GM18867 (cell line): ENCODE results near the gene NKX2-2.

ENCODE experiments used
- ATAC-seq: cut with Tn5 transposase; IDR thresholded peaks from one replicate; pipeline ENCODE4 v1.9.1; 2021; ENCODE audit warnings: mild to moderate bottlenecking, moderate library complexity; ENCODE audit not compliant: unreplicated experiment

NKX2-2 gene

DNA sequence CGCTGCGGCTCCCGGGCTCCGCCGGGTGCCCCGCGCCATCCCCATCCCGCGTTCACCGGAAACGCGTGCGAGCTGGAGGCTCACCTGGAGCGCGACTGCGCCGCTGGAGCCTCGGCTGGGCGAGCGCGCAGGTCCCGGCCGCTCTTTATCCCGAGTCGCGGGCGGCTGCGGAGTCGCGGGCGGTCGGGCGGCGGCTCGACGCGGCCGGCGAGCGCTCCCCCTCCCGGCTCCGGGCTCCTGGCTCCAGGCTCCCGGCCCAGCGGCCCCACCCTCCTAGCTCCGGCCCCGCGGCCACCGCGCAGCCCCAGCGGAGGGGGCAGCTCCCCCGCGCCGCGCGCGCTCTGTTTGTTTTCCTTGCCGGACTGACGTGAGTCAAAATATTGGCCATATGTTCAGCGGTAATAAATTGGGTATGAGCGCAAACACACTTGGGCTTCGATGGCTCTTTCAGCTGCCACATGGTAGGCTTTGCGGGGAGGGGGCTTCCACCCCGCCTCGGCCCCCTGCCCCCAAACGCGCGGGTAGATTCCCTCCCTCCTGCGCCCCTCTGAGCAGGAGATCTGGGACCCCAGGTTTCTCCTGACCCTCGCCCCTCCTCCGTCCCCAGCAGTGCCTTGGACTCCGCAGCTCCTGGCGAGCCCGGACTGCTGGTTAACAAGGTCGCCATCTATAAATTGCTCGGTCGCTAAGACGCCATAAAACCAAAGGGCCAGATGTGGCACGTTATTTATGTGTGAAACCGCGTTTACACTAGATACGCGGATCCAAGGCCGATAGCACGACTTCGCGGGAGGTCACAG is 8.8 kb upstream of the NKX2-2 start:
- ATAC-seq, result no peak

DNA sequence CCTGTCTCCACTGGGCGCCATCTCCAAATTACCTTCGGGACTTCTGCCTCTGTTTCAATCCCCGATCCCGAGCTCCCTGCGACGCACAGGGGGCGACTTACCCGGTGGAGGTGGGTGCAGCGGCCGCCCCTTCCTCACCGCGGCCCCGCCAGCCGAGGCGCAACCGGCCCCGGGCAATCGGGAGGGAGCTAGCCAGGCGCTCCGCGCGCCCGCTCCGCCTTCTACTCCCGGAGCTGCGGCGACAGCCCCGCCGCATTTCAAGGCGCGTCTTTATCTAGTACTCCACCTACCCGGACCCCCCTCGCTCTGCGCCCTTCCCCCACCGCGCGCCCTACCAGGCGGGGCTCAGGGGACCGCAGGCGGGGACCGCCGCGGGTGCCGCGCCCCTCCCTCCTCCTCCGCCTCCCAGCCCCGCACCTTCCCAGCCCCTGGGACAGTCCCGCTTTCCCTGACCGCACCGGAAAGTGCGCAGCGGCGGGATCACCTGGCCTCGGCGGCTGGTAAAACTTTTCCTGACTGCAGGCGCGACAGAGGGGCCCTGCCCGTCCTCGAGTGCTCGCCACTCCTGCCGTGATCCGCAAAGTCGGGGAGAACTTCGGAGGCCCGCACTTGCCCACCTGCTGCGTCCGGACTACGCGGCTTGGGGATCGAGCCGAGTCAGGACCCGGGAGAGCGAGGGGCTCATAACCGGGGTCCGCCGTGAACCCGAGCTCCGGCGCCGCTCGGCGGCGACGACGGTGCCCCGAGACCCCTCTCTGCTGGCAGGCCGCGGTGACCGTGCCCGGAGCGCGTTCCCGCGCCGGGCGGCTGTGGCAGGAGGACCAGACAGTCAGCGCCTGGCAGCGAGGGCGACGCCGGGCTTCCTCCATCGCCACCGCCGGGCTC is 8.0 kb upstream of the NKX2-2 start:
- no peak for ATAC-seq

DNA sequence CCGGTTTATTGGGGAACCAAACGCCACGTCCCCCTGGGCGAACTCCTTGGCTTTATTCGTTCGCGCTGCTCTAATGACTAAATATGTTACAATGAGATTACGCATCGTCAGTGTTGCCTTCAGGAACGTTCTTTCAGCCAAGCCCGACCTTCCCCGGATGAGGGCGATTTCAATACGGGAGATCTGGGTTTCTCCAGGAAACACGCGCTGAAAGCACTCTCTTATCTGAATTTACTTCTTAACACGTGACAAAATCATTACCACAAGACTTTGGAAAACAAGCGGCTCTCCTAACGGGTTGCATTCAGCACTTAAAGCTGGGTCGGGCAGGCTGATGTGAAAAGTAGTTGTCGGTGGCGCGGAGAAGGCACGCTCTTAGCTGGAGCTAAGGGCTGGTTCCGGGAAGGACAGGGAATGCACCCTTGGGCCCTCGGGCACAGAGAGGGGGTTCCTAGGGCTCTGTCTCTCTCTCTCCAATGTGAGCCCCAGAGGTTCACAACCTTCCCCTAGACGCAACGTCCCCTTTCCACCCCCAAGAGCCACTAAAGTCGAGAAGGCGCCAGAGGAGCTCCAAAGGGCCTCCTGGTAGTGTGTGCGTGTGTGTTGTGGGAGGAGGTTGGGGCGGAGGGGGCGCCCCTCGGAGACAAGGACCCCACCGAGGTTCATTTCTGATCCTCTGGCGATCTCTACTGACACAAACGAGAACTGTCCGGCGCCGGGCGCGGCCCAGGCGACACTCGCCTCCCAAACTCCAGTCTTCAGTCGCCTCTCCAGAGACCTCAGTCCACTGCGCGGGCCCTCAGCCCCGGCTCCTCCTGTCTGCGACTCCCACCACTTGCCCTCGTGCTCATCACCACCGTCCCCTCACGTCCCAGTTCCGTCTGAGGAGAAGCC is 7.1 kb upstream of the NKX2-2 start:
- no peak for ATAC-seq

DNA sequence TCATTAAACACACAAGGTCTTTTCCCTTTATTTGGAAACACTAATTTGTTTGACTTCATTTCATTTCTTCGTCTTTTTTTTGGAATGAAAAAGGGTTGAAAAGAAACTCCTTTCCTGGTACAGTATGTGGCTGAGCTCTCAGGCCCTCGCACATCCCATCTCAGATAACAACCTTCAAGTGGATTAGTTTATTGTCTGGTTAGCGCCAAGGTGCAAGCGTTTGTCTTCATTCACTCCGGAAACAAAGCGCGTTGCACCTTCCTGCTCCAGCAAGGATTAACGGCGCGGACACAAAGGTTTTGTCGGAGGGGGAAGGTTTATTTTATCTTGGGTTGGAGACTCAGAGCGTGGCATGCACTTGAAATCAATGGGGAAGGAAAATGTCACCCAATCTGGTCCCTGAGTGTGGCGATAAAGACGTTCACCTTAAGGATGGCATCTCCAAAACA is 5.3 kb upstream of the NKX2-2 start:
- no peak for ATAC-seq

DNA sequence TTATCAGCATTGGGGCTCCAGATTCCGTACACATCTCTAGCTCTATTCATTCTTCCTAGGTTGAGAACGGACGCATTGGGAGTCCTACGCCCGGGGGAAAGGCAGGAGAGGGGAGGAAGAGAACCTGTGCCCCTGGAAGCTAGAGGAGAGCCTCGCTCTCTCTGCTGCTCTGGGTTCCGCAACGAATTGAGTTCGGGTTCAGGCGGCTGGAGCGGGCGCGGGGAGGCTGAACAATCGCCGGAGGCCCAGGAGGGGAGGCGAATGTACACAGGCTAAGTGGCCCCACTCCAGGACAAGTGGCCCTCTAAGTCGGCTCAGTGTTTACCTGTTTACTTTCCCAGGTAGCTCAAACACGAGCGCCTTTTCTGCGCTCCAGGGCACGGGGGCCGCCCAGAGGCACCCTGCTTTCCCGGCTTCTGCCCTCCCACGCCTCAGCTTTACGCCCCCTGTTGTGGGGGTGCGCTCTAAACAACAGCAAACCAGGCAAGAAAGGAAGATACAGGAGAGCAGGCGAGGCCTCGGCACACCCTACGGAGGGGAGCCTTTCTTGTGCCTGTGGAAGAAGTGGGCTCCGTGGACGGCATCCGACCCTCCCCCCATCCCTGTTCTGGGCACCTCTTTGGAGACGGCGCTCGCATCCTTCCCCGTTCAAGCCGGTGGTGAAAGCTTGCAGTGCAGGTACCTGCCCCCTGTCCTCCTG is 4.6 kb upstream of the NKX2-2 start:
- no peak for ATAC-seq

DNA sequence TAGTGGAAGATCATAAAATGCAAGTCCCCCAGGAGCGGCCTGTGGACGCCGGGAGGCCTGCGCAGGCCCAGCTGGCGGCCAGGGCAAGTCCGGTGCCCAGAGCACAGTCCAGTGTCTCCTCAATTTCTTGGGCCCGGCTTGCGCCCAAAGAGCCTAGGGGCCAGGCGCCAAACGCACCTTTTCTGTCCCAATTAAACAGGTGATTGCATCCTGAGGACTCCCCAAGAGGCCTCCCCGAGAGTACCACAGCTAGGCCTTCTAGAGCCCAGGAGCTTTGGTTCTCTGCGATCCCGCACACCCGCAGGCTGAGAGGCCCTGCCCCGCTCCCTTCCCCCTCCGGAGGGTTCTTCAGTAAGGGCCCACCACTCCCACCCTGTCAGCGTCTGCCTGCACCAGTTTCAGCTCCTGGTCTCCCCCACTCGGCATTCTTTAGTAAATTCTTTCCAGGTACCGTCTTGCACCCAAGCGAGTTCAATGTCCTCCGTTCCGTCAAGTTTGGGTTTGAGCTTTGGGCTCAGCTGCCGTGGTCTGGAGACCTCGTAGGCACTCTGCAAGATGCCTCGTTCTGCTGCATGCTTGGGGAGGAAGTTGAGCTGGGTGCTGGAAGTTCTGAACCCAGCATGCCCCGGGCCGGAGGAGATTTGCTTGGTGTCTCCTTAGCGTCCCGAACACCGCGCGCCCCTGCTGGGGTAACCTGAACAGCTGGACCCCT is 3.9 kb upstream of the NKX2-2 start:
- ATAC-seq, result no peak

DNA sequence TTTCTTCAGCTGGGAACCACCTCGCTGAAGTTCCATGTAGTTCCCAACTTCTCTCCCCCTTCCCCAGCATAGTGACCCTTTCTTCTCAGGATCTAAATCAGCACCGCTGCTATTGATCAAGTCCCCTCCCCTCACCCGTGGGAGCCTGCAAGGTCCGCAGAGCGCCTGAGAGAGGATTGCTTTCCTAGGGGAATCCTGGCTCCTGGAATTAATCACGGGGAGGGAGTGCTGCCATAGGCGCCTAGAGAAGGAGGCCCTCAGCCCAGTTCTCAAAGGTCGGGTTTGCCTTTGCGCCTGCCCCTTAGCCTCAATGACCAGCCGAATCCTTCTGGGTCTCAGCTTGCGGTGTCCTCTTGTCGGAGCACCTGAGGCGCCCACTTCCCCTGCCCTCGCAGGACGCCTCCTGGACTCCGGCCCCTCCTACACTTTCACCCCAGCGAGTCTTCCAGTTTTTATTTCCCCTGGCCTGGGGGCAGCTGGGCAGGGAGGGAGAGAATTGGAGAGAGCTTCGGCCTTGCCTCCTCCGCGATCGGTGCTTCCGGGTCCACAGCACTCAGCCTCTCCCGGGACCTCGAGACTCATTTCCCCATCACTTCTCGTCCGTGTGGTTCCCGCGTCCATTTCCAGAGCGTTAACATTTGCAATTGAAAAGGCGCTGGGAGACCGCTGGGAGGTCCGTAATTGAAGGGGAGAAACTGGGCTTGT is 3.1 kb upstream of the NKX2-2 start:
- no peak for ATAC-seq

DNA sequence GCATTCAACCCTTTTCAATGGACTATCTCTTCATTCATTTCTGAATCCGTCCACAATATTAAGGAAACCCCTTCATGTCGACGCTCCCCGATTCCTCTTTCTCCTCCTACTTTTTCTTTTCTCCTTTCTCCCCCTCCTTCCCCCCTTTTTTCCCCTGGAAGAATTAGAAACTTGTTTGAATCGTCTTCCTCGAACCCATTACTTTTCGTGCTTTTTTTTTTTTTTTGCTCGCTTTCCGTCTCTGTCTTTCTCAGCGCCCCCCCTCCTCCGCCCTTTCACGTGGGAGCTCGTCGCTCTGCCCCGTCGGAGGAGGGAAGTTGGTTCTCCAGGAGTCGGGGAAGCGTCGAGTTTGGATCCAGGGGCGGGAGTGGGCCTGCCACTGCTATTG is 2.3 kb upstream of the NKX2-2 start:
- ATAC-seq, result no peak

DNA sequence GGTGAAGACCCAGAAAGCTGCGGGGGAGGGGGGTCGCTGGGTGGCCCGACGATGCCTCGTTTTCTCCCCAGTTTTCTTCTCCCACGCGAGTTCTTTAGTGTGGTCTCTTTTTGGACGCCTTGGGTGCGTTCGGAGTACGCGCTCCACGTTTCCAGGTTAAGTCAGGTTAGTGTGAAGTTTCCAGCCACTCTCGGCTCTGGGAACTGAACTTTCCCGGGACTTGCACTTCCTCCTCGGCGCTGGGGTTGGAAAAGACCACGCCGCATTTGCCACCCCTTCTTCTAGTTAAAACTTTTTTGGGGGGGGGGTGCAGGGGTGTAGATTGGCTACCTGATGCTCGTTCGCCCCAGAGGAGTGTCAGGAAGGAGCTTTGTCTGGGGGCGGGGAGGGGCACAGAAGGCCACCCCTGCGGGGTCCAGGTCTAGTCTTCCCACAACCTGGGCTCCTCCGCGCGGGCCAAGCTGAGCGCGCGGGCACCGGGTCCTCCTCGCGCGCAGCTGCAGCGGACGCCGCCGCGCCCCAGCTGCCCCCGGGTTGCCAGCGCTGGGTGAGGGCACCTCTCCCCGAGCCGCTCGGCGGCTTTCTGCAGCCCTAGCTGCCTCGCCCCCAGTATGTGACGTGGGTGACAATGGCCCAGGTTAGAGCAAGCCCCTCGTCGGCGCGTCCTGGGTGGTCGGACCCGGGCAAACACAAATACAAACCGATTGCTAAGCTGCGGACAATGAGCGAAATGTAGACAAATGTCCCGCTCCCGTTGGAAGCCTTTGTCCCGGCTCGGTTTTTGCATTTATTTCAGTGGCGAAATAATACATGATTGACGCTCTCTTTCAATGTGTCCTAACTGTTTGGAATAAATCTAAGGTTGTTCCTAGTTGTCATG is 1.7 kb upstream of the NKX2-2 start:
- no peak for ATAC-seq

DNA sequence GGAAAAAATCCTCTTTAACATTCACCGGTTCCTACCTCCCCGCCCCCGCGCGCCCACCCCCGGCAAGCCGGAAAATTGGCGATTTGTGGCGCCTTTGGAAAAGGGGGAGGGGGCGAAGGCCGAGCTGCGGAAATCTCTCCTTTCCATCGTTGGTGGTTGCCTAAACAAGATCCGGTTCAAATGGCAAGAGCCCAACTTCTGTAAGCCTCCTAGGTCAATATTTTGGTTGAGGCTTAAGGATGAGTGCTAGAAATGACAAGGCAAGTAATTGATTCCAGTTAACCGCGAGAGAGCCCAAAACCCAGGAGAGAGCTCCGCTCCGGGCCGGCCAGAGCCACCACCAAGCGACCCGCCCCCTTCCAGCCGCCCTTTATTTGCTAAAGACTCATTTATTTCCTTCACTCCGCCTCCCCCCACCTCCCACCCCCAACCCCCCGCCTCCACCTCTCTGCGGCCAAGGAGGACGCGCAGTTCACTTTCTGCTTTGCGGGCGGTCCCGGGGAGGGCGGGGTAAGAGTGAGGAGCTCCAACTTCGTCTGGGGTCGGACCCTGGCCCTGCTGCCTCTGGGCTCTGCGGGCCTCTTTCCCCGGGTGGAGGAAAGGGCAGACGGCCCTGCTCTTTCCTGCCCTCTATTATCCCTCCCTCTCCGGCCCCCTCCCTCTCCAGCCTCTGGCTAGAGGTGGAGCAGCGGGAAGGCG is 838 bp upstream of the NKX2-2 start:
- no peak for ATAC-seq

DNA sequence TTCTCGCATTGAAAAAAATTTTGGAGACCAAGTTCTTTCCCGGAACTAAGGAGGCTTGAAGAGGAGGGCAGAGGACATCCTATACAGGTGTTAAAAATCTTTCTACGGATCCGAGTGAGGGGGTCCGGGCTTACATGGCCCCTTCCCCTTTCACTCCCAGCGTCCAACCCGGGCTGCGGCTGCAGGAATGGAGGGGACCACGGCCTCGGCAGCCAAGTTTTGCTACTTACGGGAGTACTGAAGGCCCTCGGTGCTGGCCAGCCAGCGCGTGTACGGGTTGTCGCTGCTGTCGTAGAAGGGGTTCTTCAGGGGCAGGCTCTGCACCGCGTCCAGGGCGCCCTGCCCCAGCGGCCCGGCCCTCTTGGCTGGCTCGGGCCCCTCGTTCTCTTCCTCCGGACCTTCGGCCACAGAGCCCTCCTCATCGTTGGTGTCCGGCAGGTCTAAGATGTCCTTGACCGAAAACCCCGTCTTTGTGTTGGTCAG is 642 bp downstream of the NKX2-2 start:
- no peak for ATAC-seq

DNA sequence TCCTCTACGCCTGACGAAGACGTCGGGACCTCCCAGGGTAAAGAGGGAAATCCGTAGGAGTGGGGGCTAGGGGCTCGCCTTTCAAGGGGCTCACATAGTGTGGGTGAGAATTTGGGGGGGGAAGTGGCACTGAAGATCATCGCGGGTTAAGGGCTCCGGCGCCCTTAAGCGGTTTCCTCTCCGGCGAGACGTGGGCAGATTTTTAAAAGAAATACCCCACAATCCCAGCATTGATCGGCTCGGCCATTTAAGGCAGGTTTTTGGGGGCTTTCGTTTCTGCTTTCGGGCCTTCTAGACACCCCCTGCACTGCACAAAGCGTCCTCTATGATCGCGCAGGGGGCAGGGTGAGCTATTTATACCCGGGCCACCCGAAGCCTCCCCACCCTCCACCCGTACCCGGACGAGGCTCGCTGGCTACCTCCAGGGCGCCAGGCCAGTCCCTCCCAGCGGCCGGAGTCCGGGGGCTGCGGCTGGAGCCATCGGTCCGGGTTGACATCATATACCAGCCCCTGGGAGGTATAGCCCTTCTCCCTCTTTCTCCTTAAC is 1.2 kb downstream of the NKX2-2 start:
- no peak for ATAC-seq

DNA sequence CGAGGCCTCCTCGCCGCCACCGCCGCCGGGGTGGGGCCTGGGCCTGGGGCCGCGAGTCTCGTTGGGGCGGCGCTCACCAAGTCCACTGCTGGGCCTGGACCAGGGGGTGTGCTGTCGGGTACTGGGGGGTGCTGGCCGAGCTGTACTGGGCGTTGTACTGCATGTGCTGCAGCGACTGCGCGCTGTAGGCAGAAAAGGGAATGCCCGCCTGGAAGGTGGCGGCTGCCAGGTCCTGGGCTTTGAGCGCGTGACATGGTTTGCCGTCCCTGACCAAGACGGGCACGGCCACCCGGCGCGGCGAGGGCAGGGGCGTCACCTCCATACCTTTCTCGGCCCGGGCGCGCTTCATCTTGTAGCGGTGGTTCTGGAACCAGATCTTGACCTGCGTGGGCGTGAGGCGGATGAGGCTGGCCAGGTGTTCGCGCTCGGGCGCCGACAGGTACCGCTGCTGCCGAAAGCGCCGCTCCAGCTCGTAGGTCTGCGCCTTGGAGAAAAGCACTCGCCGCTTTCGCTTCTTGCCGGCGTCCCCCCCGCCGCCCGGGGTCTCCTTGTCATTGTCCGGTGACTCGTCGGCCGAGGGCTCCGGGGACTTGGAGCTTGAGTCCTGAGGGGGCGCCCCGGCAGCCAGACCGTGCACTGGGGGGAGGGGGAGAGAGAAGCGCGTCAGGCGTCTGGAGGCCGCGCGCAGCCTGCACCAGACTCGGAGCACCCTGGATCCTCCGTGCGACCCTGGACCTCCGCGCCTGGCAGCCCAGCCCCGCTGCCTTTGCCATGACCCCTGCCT is 1.8 kb downstream of the NKX2-2 start:
- no peak for ATAC-seq

DNA sequence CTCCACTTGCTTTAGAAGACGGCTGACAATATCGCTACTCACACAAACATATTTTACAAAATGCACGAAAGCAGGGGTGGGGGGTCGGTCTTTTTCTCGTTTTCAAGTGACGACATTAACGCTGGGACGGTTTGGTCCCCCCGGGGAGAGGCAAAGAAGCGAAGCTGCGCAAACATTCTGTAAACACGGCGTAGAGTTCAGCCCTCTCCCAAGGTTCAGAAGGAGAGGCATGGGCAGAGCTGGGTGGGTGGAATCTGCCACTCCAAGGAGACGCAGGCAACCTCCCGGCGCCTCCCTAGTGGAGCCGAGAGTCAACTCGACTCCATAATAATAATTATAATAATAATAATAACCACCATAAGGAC is 2.4 kb downstream of the NKX2-2 start:
- ATAC-seq, result no peak

DNA sequence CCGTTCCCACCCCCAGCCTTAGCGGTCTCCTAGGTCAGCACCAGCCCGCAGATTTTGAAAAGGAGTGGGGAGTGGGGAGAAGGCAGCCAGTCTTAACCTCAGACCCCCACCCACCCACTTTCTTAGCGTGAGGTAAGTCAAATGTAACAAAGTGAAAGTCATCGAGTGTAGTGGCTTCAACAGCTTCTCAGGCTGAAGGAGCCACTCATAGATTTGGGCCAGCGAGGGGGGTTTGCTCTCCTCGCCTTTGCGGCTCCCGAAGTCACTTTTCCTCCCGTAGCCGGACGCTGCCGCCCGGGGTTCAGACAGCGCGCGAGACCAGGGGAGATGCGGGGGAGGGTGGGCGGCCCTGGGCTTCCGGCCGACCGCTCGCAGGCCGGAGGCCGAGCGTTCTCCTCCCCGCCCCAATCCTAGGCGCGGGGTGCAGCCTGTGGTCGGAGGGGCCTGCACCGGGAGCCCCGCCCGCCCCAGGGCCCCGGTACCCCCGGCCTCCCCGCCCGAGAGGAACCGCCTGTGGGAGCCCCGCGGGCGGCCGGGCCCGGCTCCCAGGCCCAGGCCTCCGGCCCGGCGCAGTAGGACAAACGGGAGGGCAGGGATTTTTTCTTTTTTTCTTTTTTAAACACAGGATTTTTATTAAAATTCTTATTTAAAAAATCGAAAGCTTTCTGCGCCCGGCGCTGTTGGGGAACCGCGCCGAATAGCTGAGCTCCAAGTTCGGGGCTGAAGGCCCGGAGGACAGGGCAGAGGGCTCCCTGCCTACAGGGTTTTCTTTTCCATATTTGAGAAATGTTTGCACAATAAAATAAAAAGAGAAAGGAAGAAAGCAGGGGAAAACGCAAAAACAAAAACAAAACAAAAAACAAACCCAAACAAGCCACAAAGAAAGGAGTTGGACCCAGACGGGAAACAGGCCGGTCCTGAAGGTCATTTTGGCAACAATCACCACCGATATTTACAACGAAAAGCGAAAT is 3.2 kb downstream of the NKX2-2 start:
- no peak for ATAC-seq
